ENCODE data around the gene ZNF581. TPM values are rescaled to one million over a fixed set of nuclear protein-coding genes. Genes with fewer than 3 reads are reported as not detected.

The ZNF581 gene
- total and polyA plus RNA-seq, 7 donors, result 10.2 to 18.6 (median 14.5) TPM

DNA sequence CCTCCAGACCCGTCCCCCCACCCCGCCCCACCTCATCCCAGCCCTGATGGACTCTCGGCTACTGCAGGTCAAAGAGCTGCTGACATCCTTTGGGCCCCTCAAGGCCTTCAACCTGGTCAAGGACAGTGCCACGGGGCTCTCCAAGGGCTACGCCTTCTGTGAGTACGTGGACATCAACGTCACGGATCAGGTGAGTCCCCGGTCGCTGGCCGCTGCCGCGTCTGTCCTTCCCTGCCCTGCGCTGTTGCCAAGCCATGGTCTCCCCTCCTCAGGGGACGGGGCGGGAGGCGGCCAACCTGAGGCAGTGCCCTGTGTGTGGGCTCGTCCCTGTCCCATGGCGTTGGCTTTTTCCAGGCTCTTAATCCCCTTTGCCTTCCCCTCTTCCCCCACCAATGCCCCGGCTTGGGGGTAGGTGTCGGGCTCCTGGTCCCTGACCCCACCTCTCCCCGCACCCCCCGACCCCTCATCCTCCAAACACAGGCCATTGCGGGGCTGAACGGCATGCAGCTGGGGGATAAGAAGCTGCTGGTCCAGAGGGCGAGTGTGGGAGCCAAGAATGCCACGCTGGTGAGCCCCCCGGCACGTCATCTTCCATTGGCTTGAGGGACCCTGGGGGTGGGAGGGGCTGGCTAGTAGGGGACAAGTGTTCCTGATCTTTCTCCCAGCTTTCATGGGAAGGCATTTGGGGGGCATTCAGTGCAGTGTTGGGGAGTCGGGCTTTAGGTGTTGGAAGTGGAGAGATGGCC is 25.3 kb downstream of the ZNF581 start:
- Histone ChIP-seq H3K27me3 (ENCODE audit: insufficient read depth in 3 of 3, low read length in 2 of 3) (no peaks in the 10 kb centered on the region), H3K4me1 (no peaks in the 10 kb centered on the region), H3K9me3 (no peaks in the 10 kb centered on the region), H3K27ac (no peak overlapping the region), H3K36me3 (ENCODE audit: insufficient read depth in 1 of 2, low read depth in 1 of 2) (peaks cover 6 to 85% of the 10 kb centered on the region in 2 donors), H3K4me3 (no peak overlapping the region)
- 85 to 87% (median 86%) methylated on average over 30 of the region's 30 CpGs for WGBS, 3 donors
- intact Hi-C loops (cut with DNase I), result no loop called here
- DNase-seq (no peak), ATAC-seq (no peak)
- TF ChIP-seq, protein P1, sequence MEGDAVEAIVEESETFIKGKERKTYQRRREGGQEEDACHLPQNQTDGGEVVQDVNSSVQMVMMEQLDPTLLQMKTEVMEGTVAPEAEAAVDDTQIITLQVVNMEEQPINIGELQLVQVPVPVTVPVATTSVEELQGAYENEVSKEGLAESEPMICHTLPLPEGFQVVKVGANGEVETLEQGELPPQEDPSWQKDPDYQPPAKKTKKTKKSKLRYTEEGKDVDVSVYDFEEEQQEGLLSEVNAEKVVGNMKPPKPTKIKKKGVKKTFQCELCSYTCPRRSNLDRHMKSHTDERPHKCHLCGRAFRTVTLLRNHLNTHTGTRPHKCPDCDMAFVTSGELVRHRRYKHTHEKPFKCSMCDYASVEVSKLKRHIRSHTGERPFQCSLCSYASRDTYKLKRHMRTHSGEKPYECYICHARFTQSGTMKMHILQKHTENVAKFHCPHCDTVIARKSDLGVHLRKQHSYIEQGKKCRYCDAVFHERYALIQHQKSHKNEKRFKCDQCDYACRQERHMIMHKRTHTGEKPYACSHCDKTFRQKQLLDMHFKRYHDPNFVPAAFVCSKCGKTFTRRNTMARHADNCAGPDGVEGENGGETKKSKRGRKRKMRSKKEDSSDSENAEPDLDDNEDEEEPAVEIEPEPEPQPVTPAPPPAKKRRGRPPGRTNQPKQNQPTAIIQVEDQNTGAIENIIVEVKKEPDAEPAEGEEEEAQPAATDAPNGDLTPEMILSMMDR (IDR thresholded peaks at IDR 0.05), result no peak

DNA sequence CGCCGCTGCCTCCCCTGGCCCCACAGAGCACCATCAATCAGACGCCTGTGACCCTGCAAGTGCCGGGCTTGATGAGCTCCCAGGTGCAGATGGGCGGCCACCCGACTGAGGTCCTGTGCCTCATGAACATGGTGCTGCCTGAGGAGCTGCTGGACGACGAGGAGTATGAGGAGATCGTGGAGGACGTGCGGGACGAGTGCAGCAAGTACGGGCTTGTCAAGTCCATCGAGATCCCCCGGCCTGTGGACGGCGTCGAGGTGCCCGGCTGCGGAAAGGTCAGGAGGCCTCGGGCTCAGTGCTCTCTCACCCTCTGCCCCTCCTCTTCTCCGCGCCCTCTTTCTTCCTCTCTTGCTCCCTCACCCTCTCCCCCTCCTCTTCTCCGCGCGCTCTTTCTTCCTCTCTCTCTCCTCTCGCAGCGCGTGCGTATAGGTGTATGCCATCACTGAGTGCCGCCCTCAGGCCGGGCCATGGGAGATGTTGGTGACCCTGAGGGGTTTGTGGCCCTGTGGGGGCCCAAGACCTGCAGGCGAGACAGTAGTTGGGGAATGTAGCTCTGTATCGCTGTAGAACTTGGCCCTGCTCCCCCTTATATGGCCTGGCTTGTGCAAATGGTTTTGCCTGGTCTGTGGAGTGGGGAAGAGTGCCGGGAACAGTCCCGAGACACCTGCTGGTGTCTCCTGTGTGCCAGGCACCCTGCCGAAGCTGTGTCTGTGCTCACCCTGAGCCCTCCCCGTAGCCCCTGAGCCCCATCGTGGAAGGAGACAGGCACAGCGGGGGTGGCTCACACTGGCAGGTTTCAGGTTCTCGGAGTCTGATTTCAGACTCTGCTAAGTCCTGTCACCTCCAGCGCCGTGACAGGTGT is 26.2 kb downstream of the ZNF581 start:
- H3K4me3 ChIP-seq, result no peak overlapping the region
- H3K27ac ChIP-seq, result no peak overlapping the region
- DNase-seq (no peak), ATAC-seq (no peak)
- H3K9me3 ChIP-seq, result no peaks in the 10 kb centered on the region
- TF ChIP-seq, protein P1 (IDR thresholded peaks at IDR 0.05), result no peak
- H3K4me1 ChIP-seq, result peaks cover 5% of the 10 kb centered on the region
- H3K36me3 ChIP-seq (ENCODE audit: insufficient read depth in 1 of 2, low read depth in 1 of 2), result peaks cover 3 to 81% of the 10 kb centered on the region in 2 donors
- intact Hi-C loops (cut with DNase I), result loop anchor here in 1 of 2 donors (2.0 kb wide), 1 partner anchor 13 kb away; no protein-coding TSS in a partner anchor
- no peaks in the 10 kb centered on the region for H3K27me3 ChIP-seq (ENCODE audit: insufficient read depth in 3 of 3, low read length in 2 of 3)
- 81 to 87% (median 86%) methylated on average over 34 to 43 of the region's 43 CpGs for WGBS, 3 donors

DNA sequence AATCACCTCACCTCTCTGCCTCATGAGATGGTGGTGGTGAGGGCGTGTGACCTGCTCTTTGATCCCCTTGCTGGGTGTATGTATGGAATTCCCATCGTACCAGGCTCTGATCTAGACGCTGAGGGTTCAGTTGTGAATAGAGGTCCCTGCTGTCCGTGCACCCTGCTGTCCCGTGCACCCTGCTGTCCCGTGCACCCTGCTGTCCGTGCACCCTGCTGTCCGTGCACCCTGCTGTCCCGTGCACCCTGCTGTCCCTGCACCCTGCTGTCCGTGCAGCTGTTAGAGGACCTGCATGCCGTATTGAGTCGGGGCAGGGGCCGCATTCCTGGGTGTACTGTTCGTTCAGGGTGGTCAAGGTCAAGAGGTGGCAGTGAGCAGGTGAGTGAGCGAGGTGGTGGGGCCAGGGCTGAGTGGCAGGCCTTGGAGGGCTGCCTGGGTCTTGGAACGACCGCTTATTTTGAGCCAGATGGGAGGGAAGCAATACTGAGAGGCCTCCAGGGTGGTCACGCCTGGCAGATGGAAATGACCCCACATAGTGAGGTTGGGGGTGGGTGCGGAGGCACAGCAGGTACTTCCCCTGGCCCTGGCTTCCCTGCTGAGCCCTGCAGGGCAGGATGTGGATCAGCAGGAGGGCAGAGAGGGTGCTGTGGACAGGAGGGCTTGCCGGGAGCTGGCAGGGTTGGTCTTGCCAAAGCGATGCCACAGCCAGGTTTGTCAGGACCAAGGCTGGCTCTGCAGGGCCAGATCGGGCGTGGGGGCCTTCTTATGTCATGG is 27.0 kb downstream of the ZNF581 start:
- Histone ChIP-seq H3K27me3 (ENCODE audit: insufficient read depth in 3 of 3, low read length in 2 of 3) (no peaks in the 10 kb centered on the region), H3K9me3 (no peaks in the 10 kb centered on the region), H3K27ac (no peak overlapping the region), H3K4me3 (no peak overlapping the region), H3K4me1 (peaks cover 5% of the 10 kb centered on the region), H3K36me3 (ENCODE audit: insufficient read depth in 1 of 2, low read depth in 1 of 2) (peaks cover 3 to 75% of the 10 kb centered on the region in 2 donors)
- intact Hi-C loops (cut with DNase I), result loop anchor here in 1 of 2 donors (2.0 kb wide), 1 partner anchor 14 kb away; no protein-coding TSS in a partner anchor
- DNase-seq (no peak), ATAC-seq (no peak)
- 64 to 75% (median 65%) methylated on average over 23 of the region's 23 CpGs for WGBS, 3 donors
- TF ChIP-seq, protein P1 (IDR thresholded peaks at IDR 0.05), result no peak

DNA sequence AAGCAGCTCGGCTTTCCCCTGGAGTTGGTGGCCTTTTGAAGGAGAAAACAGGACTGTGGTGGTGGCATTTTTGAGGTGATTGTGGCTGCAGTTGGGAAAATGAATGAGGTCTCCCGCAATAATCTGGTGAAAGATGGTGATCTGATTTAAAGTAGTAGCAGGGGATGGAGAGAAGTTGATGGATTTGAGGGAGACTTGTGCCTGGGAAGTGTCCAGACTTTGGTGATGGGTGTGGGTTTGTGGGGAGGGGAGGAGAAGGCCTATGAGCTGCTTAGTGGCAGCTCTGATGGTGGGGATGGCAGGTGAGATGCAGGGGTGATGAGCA is 27.6 kb downstream of the ZNF581 start:
- DNase-seq, result no peak
- no peak overlapping the region for H3K27ac ChIP-seq
- H3K9me3 ChIP-seq, result no peaks in the 10 kb centered on the region
- TF ChIP-seq, protein P1 (IDR thresholded peaks at IDR 0.05), result no peak
- 64 to 66% (median 65%) methylated on average over 2 of the region's 2 CpGs for WGBS, 3 donors
- no peak overlapping the region for H3K4me3 ChIP-seq
- H3K27me3 ChIP-seq (ENCODE audit: insufficient read depth in 3 of 3, low read length in 2 of 3), result no peaks in the 10 kb centered on the region
- intact Hi-C loops (cut with DNase I), result loop anchor here in 1 of 2 donors (2.0 kb wide), 1 partner anchor 14 kb away; no protein-coding TSS in a partner anchor
- no peak for ATAC-seq
- H3K4me1 ChIP-seq, result peaks cover 8% of the 10 kb centered on the region
- peaks cover 3 to 70% of the 10 kb centered on the region in 2 donors for H3K36me3 ChIP-seq (ENCODE audit: insufficient read depth in 1 of 2, low read depth in 1 of 2)
